ENCODE data around the gene DNAL4.

DNAL4 gene

DNA sequence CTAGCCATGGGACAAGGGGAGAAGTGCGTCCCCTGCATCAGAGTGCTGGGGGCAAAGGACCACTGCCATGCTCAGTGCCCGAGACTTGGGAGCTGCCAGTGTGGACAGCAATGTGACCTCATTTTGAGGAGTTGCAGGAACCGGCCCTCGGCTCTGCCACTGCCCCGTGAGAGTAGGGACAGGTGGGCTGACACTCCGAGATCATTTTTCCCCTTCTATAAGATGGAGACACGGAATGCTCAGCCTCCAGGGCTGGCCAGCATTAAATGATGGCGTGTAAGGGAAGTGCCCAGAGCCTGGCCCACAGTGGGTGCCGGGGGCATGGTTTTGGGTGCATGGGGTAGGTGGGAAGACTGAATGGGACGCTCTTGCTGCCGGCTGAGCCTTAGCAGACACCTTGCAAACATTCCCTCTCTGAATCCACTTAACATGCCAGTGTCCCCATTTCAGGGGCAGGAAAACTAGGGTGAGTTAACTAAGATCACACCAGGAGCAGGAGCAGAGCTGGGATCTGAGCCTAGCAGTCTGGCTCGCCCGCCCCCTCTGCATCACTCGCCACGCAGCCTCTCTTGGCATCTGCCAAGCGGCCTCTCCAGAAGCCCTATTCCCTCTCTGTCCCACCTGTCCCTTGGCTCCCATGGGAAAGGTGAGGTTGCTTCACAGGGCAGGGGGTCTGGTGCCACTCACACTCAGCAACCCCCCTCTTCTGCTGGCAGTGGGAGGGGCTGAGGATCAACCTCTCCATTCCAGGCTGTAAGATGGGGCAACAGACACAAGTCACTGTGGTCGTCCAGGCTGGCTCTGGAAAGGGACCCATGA is 36.3 kb upstream of the DNAL4 start:
- TF ChIP-seq POLR2A (IDR thresholded peaks at IDR 0.05; ENCODE audit: extremely low read depth, insufficient read length) (no peak), MYC (IDR thresholded peaks at IDR 0.05; ENCODE audit: low read depth, low read length) (no peak), MAX (IDR thresholded peaks at IDR 0.05; ENCODE audit: low read depth, low read length) (no peak)
- TF ChIP-seq, protein P1, sequence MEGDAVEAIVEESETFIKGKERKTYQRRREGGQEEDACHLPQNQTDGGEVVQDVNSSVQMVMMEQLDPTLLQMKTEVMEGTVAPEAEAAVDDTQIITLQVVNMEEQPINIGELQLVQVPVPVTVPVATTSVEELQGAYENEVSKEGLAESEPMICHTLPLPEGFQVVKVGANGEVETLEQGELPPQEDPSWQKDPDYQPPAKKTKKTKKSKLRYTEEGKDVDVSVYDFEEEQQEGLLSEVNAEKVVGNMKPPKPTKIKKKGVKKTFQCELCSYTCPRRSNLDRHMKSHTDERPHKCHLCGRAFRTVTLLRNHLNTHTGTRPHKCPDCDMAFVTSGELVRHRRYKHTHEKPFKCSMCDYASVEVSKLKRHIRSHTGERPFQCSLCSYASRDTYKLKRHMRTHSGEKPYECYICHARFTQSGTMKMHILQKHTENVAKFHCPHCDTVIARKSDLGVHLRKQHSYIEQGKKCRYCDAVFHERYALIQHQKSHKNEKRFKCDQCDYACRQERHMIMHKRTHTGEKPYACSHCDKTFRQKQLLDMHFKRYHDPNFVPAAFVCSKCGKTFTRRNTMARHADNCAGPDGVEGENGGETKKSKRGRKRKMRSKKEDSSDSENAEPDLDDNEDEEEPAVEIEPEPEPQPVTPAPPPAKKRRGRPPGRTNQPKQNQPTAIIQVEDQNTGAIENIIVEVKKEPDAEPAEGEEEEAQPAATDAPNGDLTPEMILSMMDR (IDR thresholded peaks at IDR 0.05; ENCODE audit: low read depth, low read length), result no peak
- H3K4me3 ChIP-seq (ENCODE audit: low read depth, low read length), result no peak overlapping the region
- DNase-seq (ENCODE audit: low read depth), result no peak

DNA sequence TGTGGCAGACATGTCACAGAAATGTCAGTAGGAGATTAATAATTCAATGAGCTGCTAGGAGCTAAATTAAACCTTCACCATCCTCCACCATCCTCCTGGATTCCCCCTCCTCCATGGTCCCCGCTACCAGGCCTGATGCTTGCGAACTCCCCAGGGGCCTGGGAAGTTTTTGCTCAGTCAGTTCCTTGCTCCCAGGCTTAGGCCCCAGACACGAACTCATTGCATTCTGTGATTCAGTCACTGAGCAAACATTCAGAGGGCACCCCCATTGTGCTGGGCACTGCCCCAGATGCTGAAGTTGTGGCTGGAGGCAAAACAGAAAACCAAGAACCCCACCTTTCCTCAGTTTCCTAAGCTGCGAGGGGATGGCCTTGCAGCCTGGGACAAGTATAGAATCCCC is 35.5 kb upstream of the DNAL4 start:
- no peak for DNase-seq (ENCODE audit: low read depth)
- no peak overlapping the region for H3K4me3 ChIP-seq (ENCODE audit: low read depth, low read length)
- TF ChIP-seq MYC (IDR thresholded peaks at IDR 0.05; ENCODE audit: low read depth, low read length), result no peak
- no peak for TF ChIP-seq POLR2A (IDR thresholded peaks at IDR 0.05; ENCODE audit: extremely low read depth, insufficient read length)
- TF ChIP-seq MAX (IDR thresholded peaks at IDR 0.05; ENCODE audit: low read depth, low read length), result no peak
- TF ChIP-seq, protein P1 (IDR thresholded peaks at IDR 0.05; ENCODE audit: low read depth, low read length), result no peak

GRCh38 chr22:38828616-38829205 is 34.8 kb upstream of the DNAL4 start:
- no peak for DNase-seq (ENCODE audit: low read depth)
- H3K4me3 ChIP-seq (ENCODE audit: low read depth, low read length), result no peak overlapping the region
- TF ChIP-seq, protein P1 (IDR thresholded peaks at IDR 0.05; ENCODE audit: low read depth, low read length), result no peak

- TF ChIP-seq MYC (IDR thresholded peaks at IDR 0.05; ENCODE audit: low read depth, low read length) (no peak), POLR2A (IDR thresholded peaks at IDR 0.05; ENCODE audit: extremely low read depth, insufficient read length) (no peak), MAX (IDR thresholded peaks at IDR 0.05; ENCODE audit: low read depth, low read length) (no peak)
- TF ChIP-seq, protein P1 (IDR thresholded peaks at IDR 0.05; ENCODE audit: low read depth, low read length), result no peak
- DNase-seq (ENCODE audit: low read depth), result no peak
- H3K4me3 ChIP-seq (ENCODE audit: low read depth, low read length), result no peak overlapping the region
Observed at GRCh38 chr22:38828191-38828590, 34.2 kb upstream of the DNAL4 start.

DNA sequence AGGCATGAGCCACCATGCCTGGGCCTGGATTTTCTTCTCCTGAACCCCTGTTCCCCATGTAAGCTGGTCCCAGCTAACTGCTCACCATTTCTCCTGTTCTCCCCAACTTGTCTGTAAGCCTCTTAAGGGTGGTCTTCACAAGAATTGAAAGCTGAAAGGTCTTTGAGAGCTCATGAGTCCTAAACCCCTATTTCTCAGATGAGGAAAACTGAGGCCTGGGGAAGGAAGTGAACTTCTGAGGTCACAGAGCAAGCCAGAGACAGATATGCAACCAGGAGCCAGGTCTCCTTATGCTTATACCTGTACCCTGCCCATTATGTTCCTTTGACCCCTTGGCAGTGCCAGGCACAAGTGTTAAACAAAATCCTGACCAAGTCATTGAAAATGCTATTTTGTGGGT is 33.6 kb upstream of the DNAL4 start:
- TF ChIP-seq, protein P1 (IDR thresholded peaks at IDR 0.05; ENCODE audit: low read depth, low read length), result no peak
- no peak for TF ChIP-seq POLR2A (IDR thresholded peaks at IDR 0.05; ENCODE audit: extremely low read depth, insufficient read length)
- no peak for TF ChIP-seq MAX (IDR thresholded peaks at IDR 0.05; ENCODE audit: low read depth, low read length)
- no peak for TF ChIP-seq MYC (IDR thresholded peaks at IDR 0.05; ENCODE audit: low read depth, low read length)
- no peak overlapping the region for H3K4me3 ChIP-seq (ENCODE audit: low read depth, low read length)
- no peak for DNase-seq (ENCODE audit: low read depth)

All from NB4 (cell line).